Smooth muscle cell (in vitro differentiated cells): ENCODE measurements around the gene DPP6. TPM values are rescaled to one million over a fixed set of nuclear protein-coding genes. Genes with fewer than 3 reads are reported as not detected.
A peak's percentile ranks its signal among the peaks of the same experiment; 100 is the strongest.

ENCODE experiments used
- DNase-seq: peaks from one replicate; lab custom pipeline; 2025; ENCODE audit not compliant: unreplicated experiment; lab: John Stamatoyannopoulos, UW
- H2AFZ ChIP-seq: fragments of 200-600 bp; sonication (generic); 2 replicates; pipeline ENCODE4 v1.6.0; 2016; ENCODE audit warnings: antibody characterized with exemption, low read depth, mild to moderate bottlenecking
- H3F3A ChIP-seq: fragments of 200-600 bp; sonication (generic); 2 replicates; pipeline ENCODE4 v1.6.0; 2017; ENCODE audit warnings: antibody characterized with exemption, low read depth
- H3K27ac ChIP-seq: fragments of 200-600 bp; sonication (generic); 2 replicates; pipeline ENCODE4 v1.5.1; 2016; ENCODE audit warnings: low read depth, mild to moderate bottlenecking
- H3K27me3 ChIP-seq: fragments of 200-600 bp; sonication (generic); 2 replicates; pipeline ENCODE4 v1.6.1; 2016; ENCODE audit warnings: low read depth, mild to moderate bottlenecking
- H3K36me3 ChIP-seq: fragments of 200-600 bp; sonication (generic); 2 replicates; pipeline ENCODE4 v1.5.1; 2016; ENCODE audit warnings: low read depth
- H3K4me1 ChIP-seq: fragments of 200-600 bp; sonication (generic); 2 replicates; pipeline ENCODE4 v1.5.1; 2016; ENCODE audit warnings: low read depth
- H3K4me2 ChIP-seq: fragments of 200-600 bp; sonication (generic); 2 replicates; pipeline ENCODE4 v1.6.0; 2016; ENCODE audit warnings: mild to moderate bottlenecking
- H3K4me3 ChIP-seq: fragments of 200-600 bp; sonication (generic); 2 replicates; pipeline ENCODE4 v1.5.1; 2016; ENCODE audit warnings: mild to moderate bottlenecking
- H3K79me2 ChIP-seq: fragments of 200-600 bp; sonication (generic); 2 replicates; pipeline ENCODE4 v1.6.0; 2016; ENCODE audit warnings: low read depth, mild to moderate bottlenecking
- H3K9ac ChIP-seq: fragments of 200-600 bp; sonication (generic); 2 replicates; pipeline ENCODE4 v1.6.0; 2016; ENCODE audit warnings: low read depth
- H3K9me3 ChIP-seq: fragments of 200-600 bp; sonication (generic); replicated peaks from 2 replicates; pipeline ENCODE4 v1.5.1; 2016; ENCODE audit warnings: low read depth
- H4K20me1 ChIP-seq: fragments of 200-600 bp; sonication (generic); 2 replicates; pipeline ENCODE4 v1.6.0; 2016; ENCODE audit warnings: low read depth
- WGBS: methylation state at CpG from one replicate; pipeline ENCODE4 v1.1.7; 2016; ENCODE audit warnings: low lambda C conversion rate; 5-methylcytosine and 5-hydroxymethylcytosine counted together
- polyA plus RNA-seq: library from polyadenylated mRNA; unstranded; fragments of >200 nt; fragmentation: Nextera tagmentation; extraction: Ambion mirVana; gene quantifications from 2 replicates; pipeline ENCODE4 v1.2.1, GENCODE V29; 2016
- total RNA-seq: library from RNA; depleted of rRNA; stranded (reverse); fragments of >200 nt; gene quantifications from 2 replicates; pipeline ENCODE4 v1.2.3, GENCODE V29; 2014
- TF ChIP-seq, protein P1 (sequence below): fragments of 200-600 bp; sonication (generic); IDR thresholded peaks from 2 replicates; pipeline ENCODE4 v1.5.1; 2017; ENCODE audit warnings: borderline replicate concordance, mild to moderate bottlenecking, antibody characterized with exemption; ENCODE audit not compliant: insufficient read depth, poor library complexity, severe bottlenecking

DPP6 gene
- total and polyA plus RNA-seq, 2 experiments from 2014 or later, result 0.72 TPM; not detected in 1

DNA sequence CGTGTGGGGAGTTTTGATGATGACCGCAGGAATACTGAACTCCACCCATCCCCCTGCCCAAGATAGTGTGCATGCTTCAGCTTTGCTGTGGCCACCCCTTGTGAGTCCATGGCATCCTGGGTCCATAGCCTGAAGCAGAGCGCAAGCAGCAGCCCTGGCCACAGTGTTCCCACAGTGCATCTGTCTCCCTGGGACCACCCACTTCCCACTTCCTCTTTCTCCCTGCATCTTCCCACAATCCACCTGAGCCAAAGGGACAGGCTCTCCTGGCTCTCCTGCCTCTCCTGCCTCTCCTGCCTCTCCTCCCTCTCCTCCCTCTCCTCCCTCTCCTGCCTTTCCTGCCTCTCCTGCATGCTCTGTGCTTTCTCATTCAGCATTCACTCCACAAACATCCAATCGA lies 800.0 kb downstream of the DPP6 start:
- H2AFZ ChIP-seq, result no peak overlapping the region
- 83% methylated on average over 4 of the region's 4 CpGs for WGBS
- TF ChIP-seq, protein P1, sequence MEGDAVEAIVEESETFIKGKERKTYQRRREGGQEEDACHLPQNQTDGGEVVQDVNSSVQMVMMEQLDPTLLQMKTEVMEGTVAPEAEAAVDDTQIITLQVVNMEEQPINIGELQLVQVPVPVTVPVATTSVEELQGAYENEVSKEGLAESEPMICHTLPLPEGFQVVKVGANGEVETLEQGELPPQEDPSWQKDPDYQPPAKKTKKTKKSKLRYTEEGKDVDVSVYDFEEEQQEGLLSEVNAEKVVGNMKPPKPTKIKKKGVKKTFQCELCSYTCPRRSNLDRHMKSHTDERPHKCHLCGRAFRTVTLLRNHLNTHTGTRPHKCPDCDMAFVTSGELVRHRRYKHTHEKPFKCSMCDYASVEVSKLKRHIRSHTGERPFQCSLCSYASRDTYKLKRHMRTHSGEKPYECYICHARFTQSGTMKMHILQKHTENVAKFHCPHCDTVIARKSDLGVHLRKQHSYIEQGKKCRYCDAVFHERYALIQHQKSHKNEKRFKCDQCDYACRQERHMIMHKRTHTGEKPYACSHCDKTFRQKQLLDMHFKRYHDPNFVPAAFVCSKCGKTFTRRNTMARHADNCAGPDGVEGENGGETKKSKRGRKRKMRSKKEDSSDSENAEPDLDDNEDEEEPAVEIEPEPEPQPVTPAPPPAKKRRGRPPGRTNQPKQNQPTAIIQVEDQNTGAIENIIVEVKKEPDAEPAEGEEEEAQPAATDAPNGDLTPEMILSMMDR, result no peak
- no peaks in the 10 kb centered on the region for H3K27me3 ChIP-seq
- no peaks in the 10 kb centered on the region for H3F3A ChIP-seq
- H4K20me1 ChIP-seq, result no peaks in the 10 kb centered on the region
- no peaks in the 10 kb centered on the region for H3K4me1 ChIP-seq
- no peaks in the 10 kb centered on the region for H3K9me3 ChIP-seq
- no peak overlapping the region for H3K4me2 ChIP-seq
- no peak overlapping the region for H3K4me3 ChIP-seq
- DNase-seq, result no peak
- no peaks in the 10 kb centered on the region for H3K36me3 ChIP-seq
- H3K79me2 ChIP-seq, result no peaks in the 10 kb centered on the region
- no peak overlapping the region for H3K27ac ChIP-seq
- no peak overlapping the region for H3K9ac ChIP-seq

DNA sequence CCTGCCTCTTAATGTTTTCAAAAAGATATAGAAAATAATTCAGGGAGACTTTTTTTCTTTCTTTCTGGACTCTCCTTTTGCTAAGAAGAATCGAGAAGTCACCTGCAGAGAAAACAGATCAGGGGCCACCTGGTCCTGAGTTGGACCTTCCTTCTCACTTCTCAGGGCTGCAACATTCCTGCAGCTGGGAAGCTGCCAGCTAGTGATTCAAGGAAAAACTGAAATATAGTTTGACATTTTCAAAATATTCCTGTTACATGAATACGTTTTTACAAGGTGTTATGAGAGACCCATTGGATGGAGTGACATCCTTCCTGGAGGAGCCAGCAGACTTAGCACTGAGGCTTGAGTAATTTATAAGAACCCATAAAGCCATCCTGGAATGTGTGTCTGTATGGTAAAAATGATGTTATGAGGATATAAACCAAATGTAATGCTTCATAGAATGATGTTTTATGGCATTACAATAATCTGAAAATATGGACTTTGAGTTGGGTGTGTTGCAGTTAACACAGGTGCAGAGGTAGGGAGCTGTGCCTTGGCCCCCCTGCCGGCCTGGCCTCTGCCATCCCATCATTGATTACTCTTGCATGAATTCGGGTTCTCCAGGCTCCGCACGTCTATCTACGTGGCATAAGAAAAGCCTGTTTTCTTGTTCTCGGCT lies 801.0 kb downstream of the DPP6 start:
- H4K20me1 ChIP-seq, result no peaks in the 10 kb centered on the region
- WGBS, result 90% methylated on average over 8 of the region's 8 CpGs
- no peaks in the 10 kb centered on the region for H3F3A ChIP-seq
- H3K36me3 ChIP-seq, result no peaks in the 10 kb centered on the region
- no peak overlapping the region for H2AFZ ChIP-seq
- H3K4me3 ChIP-seq, result no peak overlapping the region
- H3K79me2 ChIP-seq, result no peaks in the 10 kb centered on the region
- no peaks in the 10 kb centered on the region for H3K4me1 ChIP-seq
- H3K9ac ChIP-seq, result peak overlapping the region; percentile 38
- TF ChIP-seq, protein P1, result no peak
- H3K27ac ChIP-seq, result peak overlapping the region; percentile 43
- no peak overlapping the region for H3K4me2 ChIP-seq
- no peak for DNase-seq
- no peaks in the 10 kb centered on the region for H3K27me3 ChIP-seq
- H3K9me3 ChIP-seq, result no peaks in the 10 kb centered on the region

DNA sequence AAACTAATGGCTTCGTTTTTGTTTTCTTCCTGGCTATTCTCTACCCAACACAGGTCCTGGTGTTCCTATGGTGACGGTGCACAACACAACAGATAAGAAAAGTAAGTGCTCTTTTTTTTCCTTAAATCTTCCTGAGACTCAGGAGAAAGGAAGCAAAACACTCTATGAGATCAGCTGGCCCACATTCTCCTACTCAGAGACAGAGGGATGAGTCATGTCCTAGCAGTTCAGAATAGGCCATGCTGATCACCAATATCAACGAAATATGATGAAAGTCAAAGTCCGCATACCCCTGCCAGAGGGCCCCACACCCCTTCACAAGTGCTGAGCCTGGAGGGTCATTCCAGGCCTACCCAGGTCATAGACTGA lies 801.5 kb downstream of the DPP6 start:
- Histone ChIP-seq H3K9ac (peak overlapping the region; percentile 38), H3F3A (no peaks in the 10 kb centered on the region), H2AFZ (no peak overlapping the region), H4K20me1 (no peaks in the 10 kb centered on the region), H3K27ac (peak overlapping the region; percentile 43), H3K4me2 (no peak overlapping the region), H3K9me3 (no peaks in the 10 kb centered on the region), H3K27me3 (no peaks in the 10 kb centered on the region), H3K4me3 (no peak overlapping the region), H3K36me3 (no peaks in the 10 kb centered on the region), H3K4me1 (no peaks in the 10 kb centered on the region), H3K79me2 (no peaks in the 10 kb centered on the region)
- 50% methylated on average over 4 of the region's 4 CpGs for WGBS
- no peak for DNase-seq
- TF ChIP-seq, protein P1, result no peak

DNA sequence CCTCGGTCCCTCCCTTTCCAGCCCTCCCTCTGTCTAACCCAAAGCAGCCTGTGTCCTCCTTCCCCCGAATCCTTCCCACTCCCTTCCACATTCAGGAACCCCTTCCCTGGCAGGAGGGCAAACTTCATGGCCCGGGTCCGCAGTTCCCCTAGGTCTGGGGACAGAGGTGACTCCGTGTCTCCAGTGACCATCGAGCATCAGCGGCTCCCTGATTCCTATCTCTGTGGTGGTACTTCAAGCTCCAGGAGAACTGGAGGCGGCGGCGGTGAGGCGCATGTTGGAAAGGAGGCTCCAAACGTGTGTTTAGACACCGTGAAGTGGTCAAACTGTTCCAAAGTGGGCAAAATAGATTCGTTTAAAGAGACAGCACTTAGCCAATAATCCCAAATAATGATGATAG lies 802.6 kb downstream of the DPP6 start:
- Histone ChIP-seq H3K9ac (no peak overlapping the region), H3K9me3 (no peaks in the 10 kb centered on the region), H3K4me1 (no peaks in the 10 kb centered on the region), H3K79me2 (no peaks in the 10 kb centered on the region), H3F3A (no peaks in the 10 kb centered on the region), H3K36me3 (no peaks in the 10 kb centered on the region), H3K4me3 (no peak overlapping the region), H3K4me2 (no peak overlapping the region), H2AFZ (no peak overlapping the region), H3K27me3 (no peaks in the 10 kb centered on the region), H4K20me1 (no peaks in the 10 kb centered on the region), H3K27ac (no peak overlapping the region)
- TF ChIP-seq, protein P1, result no peak
- no peak for DNase-seq
- WGBS, result 94% methylated on average over 13 of the region's 14 CpGs
